ENCODE results near the gene AGBL3.
"Not testable (repeated sequence)": the region's sequence is repeated elsewhere in the genome, so short reads cannot be mapped to it uniquely, and the experiment has no call there.

AGBL3 gene

GRCh38 chr7:135001390-135002165, 15.3 kb downstream of the AGBL3 start:
- Histone ChIP-seq H3K4me3 (no peak overlapping the region), H3K27ac (no peak overlapping the region)
- TF ChIP-seq CTCF (IDR thresholded peaks at IDR 0.05) = no peak
- DNase-seq (ENCODE audit: low spot score) = no peak

- DNase-seq (ENCODE audit: low spot score) = no peak
- H3K4me3 ChIP-seq = no peak overlapping the region
- TF ChIP-seq CTCF (IDR thresholded peaks at IDR 0.05) = no peak
- H3K27ac ChIP-seq = no peak overlapping the region
Measured at GRCh38 chr7:135012229-135012628, 25.9 kb downstream of the AGBL3 start.

GRCh38 chr7:135023622-135024021, 37.3 kb downstream of the AGBL3 start:
- Histone ChIP-seq H3K27ac (no peak overlapping the region), H3K4me3 (no peak overlapping the region)
- no peak for TF ChIP-seq CTCF (IDR thresholded peaks at IDR 0.05)
- no peak for DNase-seq (ENCODE audit: low spot score)

- no peak overlapping the region for H3K4me3 ChIP-seq
- no peak overlapping the region for H3K27ac ChIP-seq
- TF ChIP-seq CTCF (IDR thresholded peaks at IDR 0.05) = no peak
- no peak for DNase-seq (ENCODE audit: low spot score)
Measured at GRCh38 chr7:135035252-135035651, 48.9 kb downstream of the AGBL3 start.

GRCh38 chr7:135067017-135067416, 80.7 kb downstream of the AGBL3 start:
- DNase-seq (ENCODE audit: low spot score); H3K27ac ChIP-seq; H3K4me3 ChIP-seq: not testable (repeated sequence)

GRCh38 chr7:135074096-135074495, 87.8 kb downstream of the AGBL3 start:
- Histone ChIP-seq H3K4me3 (no peak overlapping the region), H3K27ac (no peak overlapping the region)
- DNase-seq (ENCODE audit: low spot score) = no peak
- TF ChIP-seq CTCF (IDR thresholded peaks at IDR 0.05) = no peak

- TF ChIP-seq CTCF (IDR thresholded peaks at IDR 0.05) = no peak
- Histone ChIP-seq H3K4me3 (no peak overlapping the region), H3K27ac (no peak overlapping the region)
- DNase-seq (ENCODE audit: low spot score) = no peak
Measured at GRCh38 chr7:135074531-135074930, 88.2 kb downstream of the AGBL3 start.

Measured in coronary artery (tissue), 2 donors.